PC-9 (cell line): ENCODE results near the gene LEFTY1. TPM values are rescaled to one million over a fixed set of nuclear protein-coding genes. Genes with fewer than 3 reads are reported as not detected.

Source experiments
- microRNA-seq: library from miRNA; unstranded; fragments of <30 nt; microRNA quantifications from one replicate; pipeline ENCODE4 v1.2.0, GENCODE V29; 2021; ENCODE audit warnings: borderline number of aligned reads, borderline replicate concordance
- total RNA-seq: library from RNA; stranded (reverse); gene quantifications from 2 replicates; pipeline ENCODE4 v1.2.3, GENCODE V29; 2021

Gene LEFTY1
- total RNA-seq, 1 experiment from 2014 or later: not detected

Small RNAs within 50 kb of the gene (microRNA-seq; reads per million reads assigned to microRNA genes)
- gene MIR6741: 8.1 reads per million, percentile 9 among the genes with 10 or more reads in this experiment

Other genes with a start within 250 kb of the LEFTY1 start
- gene ENAH, start 236.0 kb downstream of the LEFTY1 start, total RNA-seq: 118 and 167 TPM in 2 replicates
- gene SRP9, start 111.3 kb downstream of the LEFTY1 start, total RNA-seq: 291 and 406 TPM in 2 replicates
- gene EPHX1, start 79.0 kb downstream of the LEFTY1 start, total RNA-seq: 288 and 313 TPM in 2 replicates
- 115 and 126 TPM in 2 replicates for gene TMEM63A, start 6.8 kb downstream of the LEFTY1 start, total RNA-seq
- 100 and 112 TPM in 2 replicates for gene PYCR2, start 35.1 kb upstream of the LEFTY1 start, total RNA-seq
- not detected in 2 replicates for gene LEFTY2, start 52.1 kb upstream of the LEFTY1 start, total RNA-seq
- gene SDE2, start 110.2 kb upstream of the LEFTY1 start, total RNA-seq: 16.0 and 17.3 TPM in 2 replicates
- gene H3-3A, start 173.6 kb upstream of the LEFTY1 start, total RNA-seq: 404 and 584 TPM in 2 replicates